ENCODE results near the gene ZNF862. TPM values are rescaled to one million over a fixed set of nuclear protein-coding genes. Genes with fewer than 3 reads are reported as not detected.

The ZNF862 gene
- polyA plus RNA-seq, 1 of the 3 experiments (the other 2 are of a cell fraction): 17.3 TPM

- Histone ChIP-seq H3K9me3 (no peaks in the 10 kb centered on the region), H3K79me2 (ENCODE audit: insufficient read depth) (no peaks in the 10 kb centered on the region), H3K4me2 (no peak overlapping the region), H3K4me1 (ENCODE audit: control insufficient read depth in 1 of 2, insufficient read depth in 2 of 2, low read depth in 1 of 2, low read length in 1 of 2) (peaks cover 0 to 2% of the 10 kb centered on the region in 2 experiments; a peak in 1 of 4 replicates), H3K9ac (no peak overlapping the region), H3K27me3 (ENCODE audit: insufficient read depth) (peaks cover 42% of the 10 kb centered on the region), H3K27ac (ENCODE audit: low read depth in 2 of 2, low read length in 1 of 2) (no peak overlapping the region), H3F3A (replicated peaks; ENCODE audit: insufficient read depth) (no peaks in the 10 kb centered on the region), H3K36me3 (replicated peaks in 1 of 2; ENCODE audit: control insufficient read depth in 1 of 2, insufficient read depth in 2 of 2, low read length in 1 of 2) (no peaks in the 10 kb centered on the region), H4K20me1 (ENCODE audit: insufficient read depth) (no peaks in the 10 kb centered on the region), H2AFZ (ENCODE audit: low read depth) (no peak overlapping the region), H3K4me3 (ENCODE audit: low read depth in 2 of 2, low read length in 1 of 2) (no peak overlapping the region), H3K9me2 (no peaks in the 10 kb centered on the region)
- TF ChIP-seq PBX3 (IDR thresholded peaks at IDR 0.05) (no peak), RAD21 (IDR thresholded peaks at IDR 0.05; ENCODE audit: low read length) (no peak)
- CTCF ChIA-PET: interaction anchor here (0.7 to 1.7 kb wide), 2 partner anchors 24 to 42 kb away, joined by 3 to 11 read pairs; no protein-coding TSS in a partner anchor
- WGBS (ENCODE audit: low lambda C conversion rate): 58% methylated on average over 9 of the region's 9 CpGs
- POLR2A ChIA-PET: no interaction called here
- DNase-seq: no peak
Measured at GRCh38 chr7:149831741-149832219, 6.4 kb upstream of the ZNF862 start.

- no peaks in the 10 kb centered on the region for H3F3A ChIP-seq (replicated peaks; ENCODE audit: insufficient read depth)
- H4K20me1 ChIP-seq (ENCODE audit: insufficient read depth): no peaks in the 10 kb centered on the region
- H3K4me3 ChIP-seq (ENCODE audit: low read depth in 2 of 2, low read length in 1 of 2): no peak overlapping the region
- no peak overlapping the region for H2AFZ ChIP-seq (ENCODE audit: low read depth)
- H3K27me3 ChIP-seq (ENCODE audit: insufficient read depth): peaks cover 42% of the 10 kb centered on the region
- no peak overlapping the region for H3K9ac ChIP-seq
- no peaks in the 10 kb centered on the region for H3K9me2 ChIP-seq
- TF ChIP-seq USF2 (IDR thresholded peaks at IDR 0.05; ENCODE audit: borderline replicate concordance, low read depth, low read length) (no peak), POLR2AphosphoS5 (IDR thresholded peaks at IDR 0.05; ENCODE audit: low read depth, low read length) (no peak), FOSL2 (IDR thresholded peaks at IDR 0.05; ENCODE audit: borderline replicate concordance, low read depth) (no peak), FOXM1 (IDR thresholded peaks at IDR 0.05; ENCODE audit: low read depth) (no peak), GABPA (IDR thresholded peaks at IDR 0.05; ENCODE audit: low read depth) (no peak), MAX (IDR thresholded peaks at IDR 0.05; ENCODE audit: low read depth) (no peak), TEAD4 (IDR thresholded peaks at IDR 0.05; ENCODE audit: borderline replicate concordance, insufficient read depth) (no peak), GATA2 (CRISPR knock-in tag; IDR thresholded peaks at IDR 0.05) (no peak), ELF1 (IDR thresholded peaks at IDR 0.05) (no peak), USF1 (IDR thresholded peaks at IDR 0.05; ENCODE audit: borderline replicate concordance, low read depth) (no peak), EZH2phosphoT487 (IDR thresholded peaks at IDR 0.05; ENCODE audit: borderline replicate concordance, low read depth) (no peak)
- TF ChIP-seq, protein P1, sequence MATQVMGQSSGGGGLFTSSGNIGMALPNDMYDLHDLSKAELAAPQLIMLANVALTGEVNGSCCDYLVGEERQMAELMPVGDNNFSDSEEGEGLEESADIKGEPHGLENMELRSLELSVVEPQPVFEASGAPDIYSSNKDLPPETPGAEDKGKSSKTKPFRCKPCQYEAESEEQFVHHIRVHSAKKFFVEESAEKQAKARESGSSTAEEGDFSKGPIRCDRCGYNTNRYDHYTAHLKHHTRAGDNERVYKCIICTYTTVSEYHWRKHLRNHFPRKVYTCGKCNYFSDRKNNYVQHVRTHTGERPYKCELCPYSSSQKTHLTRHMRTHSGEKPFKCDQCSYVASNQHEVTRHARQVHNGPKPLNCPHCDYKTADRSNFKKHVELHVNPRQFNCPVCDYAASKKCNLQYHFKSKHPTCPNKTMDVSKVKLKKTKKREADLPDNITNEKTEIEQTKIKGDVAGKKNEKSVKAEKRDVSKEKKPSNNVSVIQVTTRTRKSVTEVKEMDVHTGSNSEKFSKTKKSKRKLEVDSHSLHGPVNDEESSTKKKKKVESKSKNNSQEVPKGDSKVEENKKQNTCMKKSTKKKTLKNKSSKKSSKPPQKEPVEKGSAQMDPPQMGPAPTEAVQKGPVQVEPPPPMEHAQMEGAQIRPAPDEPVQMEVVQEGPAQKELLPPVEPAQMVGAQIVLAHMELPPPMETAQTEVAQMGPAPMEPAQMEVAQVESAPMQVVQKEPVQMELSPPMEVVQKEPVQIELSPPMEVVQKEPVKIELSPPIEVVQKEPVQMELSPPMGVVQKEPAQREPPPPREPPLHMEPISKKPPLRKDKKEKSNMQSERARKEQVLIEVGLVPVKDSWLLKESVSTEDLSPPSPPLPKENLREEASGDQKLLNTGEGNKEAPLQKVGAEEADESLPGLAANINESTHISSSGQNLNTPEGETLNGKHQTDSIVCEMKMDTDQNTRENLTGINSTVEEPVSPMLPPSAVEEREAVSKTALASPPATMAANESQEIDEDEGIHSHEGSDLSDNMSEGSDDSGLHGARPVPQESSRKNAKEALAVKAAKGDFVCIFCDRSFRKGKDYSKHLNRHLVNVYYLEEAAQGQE (IDR thresholded peaks at IDR 0.05; ENCODE audit: low read depth, low read length): no peak
- WGBS (ENCODE audit: low lambda C conversion rate): 18% methylated on average over 5 of the region's 13 CpGs
- no peaks in the 10 kb centered on the region for H3K79me2 ChIP-seq (ENCODE audit: insufficient read depth)
- ChIA-PET CTCF (interaction anchor here (0.8 to 1.7 kb wide), 3 partner anchors 25 to 87 kb away, joined by 3 to 11 read pairs (median 3); no protein-coding TSS in a partner anchor), POLR2A (no interaction called here)
- H3K27ac ChIP-seq (ENCODE audit: low read depth in 2 of 2, low read length in 1 of 2): no peak overlapping the region
- no peak overlapping the region for H3K4me2 ChIP-seq
- H3K4me1 ChIP-seq (ENCODE audit: control insufficient read depth in 1 of 2, insufficient read depth in 2 of 2, low read depth in 1 of 2, low read length in 1 of 2): peaks cover 0 to 2% of the 10 kb centered on the region in 2 experiments; a peak in 1 of 4 replicates
- no peaks in the 10 kb centered on the region for H3K9me3 ChIP-seq
- no peaks in the 10 kb centered on the region for H3K36me3 ChIP-seq (replicated peaks in 1 of 2; ENCODE audit: control insufficient read depth in 1 of 2, insufficient read depth in 2 of 2, low read length in 1 of 2)
- no peak for DNase-seq
Measured at GRCh38 chr7:149832332-149833041, 5.7 kb upstream of the ZNF862 start.
